HUES64 (cell line): ENCODE results near the gene IFI27L2.

Experiments
- H3K27ac ChIP-seq: 2 replicates; pipeline ENCODE4 v1.7.0; 2013; ENCODE audit warnings: low read depth, low read length, inconsistent platforms
- H3K27me3 ChIP-seq: 2 replicates; pipeline ENCODE4 v1.6.1; 2013; ENCODE audit warnings: mild to moderate bottlenecking, low read length; ENCODE audit not compliant: insufficient read depth
- H3K36me3 ChIP-seq: 2 replicates; pipeline ENCODE4 v1.6.1; 2013; ENCODE audit warnings: mild to moderate bottlenecking, low read length; ENCODE audit not compliant: insufficient read depth
- H3K4me1 ChIP-seq: 2 replicates; pipeline ENCODE4 v1.6.1; 2013; ENCODE audit warnings: mild to moderate bottlenecking, low read length, moderate library complexity; ENCODE audit not compliant: insufficient read depth
- H3K4me3 ChIP-seq: 2 replicates; pipeline ENCODE4 v1.5.1; 2013; ENCODE audit warnings: mild to moderate bottlenecking, low read length, moderate library complexity
- H3K9ac ChIP-seq: 2 replicates; pipeline ENCODE4 v1.6.1; 2013; ENCODE audit warnings: mild to moderate bottlenecking, low read depth, low read length
- H3K9me3 ChIP-seq: 2 replicates; pipeline ENCODE4 v1.6.1; 2013; ENCODE audit warnings: low read depth, low read length; ENCODE audit not compliant: insufficient read depth
- WGBS: fragments of 150-250, 120-280 bp; methylation state at CpG from one replicate; pipeline ENCODE4 v1.1.7; 2013; ENCODE audit warnings: missing lambda C conversion rate; 5-methylcytosine and 5-hydroxymethylcytosine counted together

Gene IFI27L2

DNA sequence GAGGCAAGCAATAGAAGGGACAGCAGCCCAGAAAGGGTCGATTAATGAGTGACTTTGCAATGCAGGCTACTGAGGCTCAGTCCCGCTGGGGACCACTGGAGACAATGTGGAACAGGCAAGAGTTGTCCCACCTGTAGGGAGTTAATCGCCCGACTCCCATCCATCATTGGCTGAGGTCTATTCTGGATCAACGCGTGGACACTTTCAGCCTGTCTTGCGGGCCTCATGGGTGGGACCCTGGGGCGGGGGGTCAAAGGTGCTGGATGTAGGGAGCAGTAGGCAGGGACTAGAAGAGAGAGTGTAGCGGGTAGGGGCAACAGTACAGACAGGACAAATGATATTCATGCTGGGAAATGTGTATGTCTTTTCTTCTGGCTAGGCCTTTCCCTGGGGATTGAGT lies 6.1 kb downstream of the IFI27L2 start:
- no peak overlapping the region for H3K4me3 ChIP-seq
- peaks cover 5% of the 10 kb centered on the region; the same call in 1 of the 2 replicates for H3K9me3 ChIP-seq
- H3K36me3 ChIP-seq: no peaks in the 10 kb centered on the region
- WGBS: 92% methylated on average over 9 of the region's 9 CpGs
- H3K27me3 ChIP-seq: no peaks in the 10 kb centered on the region
- H3K27ac ChIP-seq: no peak overlapping the region
- no peaks in the 10 kb centered on the region for H3K4me1 ChIP-seq
- H3K9ac ChIP-seq: no peak overlapping the region

DNA sequence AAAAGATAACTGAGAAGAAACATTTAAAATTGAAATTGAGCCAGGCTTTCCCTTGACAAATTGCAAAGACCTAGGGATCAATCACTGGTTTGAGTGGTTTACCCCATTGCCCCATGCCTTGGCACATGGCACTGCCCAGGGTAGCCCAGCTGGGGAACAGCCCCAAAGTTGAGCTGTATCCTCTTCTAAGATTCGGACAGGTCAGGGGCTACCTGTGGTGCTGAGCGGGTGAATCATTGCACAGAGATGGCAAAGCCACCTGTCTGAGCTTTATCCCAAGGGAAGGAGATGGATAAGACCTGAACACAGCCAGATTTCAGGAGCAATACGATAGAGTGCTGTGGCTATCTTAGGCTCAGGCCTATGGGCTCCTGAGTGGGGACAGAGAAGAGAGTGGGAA lies 7.0 kb downstream of the IFI27L2 start:
- Histone ChIP-seq H3K27ac (no peak overlapping the region), H3K9me3 (peaks cover 5% of the 10 kb centered on the region; the same call in 1 of the 2 replicates), H3K4me1 (no peaks in the 10 kb centered on the region), H3K4me3 (no peak overlapping the region), H3K9ac (no peak overlapping the region), H3K27me3 (no peaks in the 10 kb centered on the region), H3K36me3 (no peaks in the 10 kb centered on the region)
- WGBS: 62% methylated on average over 3 of the region's 3 CpGs

GRCh38 chr14:94121485-94121884 lies 7.9 kb downstream of the IFI27L2 start:
- no peak overlapping the region for H3K4me3 ChIP-seq
- H3K4me1 ChIP-seq: no peaks in the 10 kb centered on the region
- WGBS: 80% methylated on average over 3 of the region's 3 CpGs
- H3K36me3 ChIP-seq: no peaks in the 10 kb centered on the region
- H3K27me3 ChIP-seq: no peaks in the 10 kb centered on the region
- H3K27ac ChIP-seq: no peak overlapping the region
- H3K9me3 ChIP-seq: peaks cover 5% of the 10 kb centered on the region; the same call in 1 of the 2 replicates
- no peak overlapping the region for H3K9ac ChIP-seq

GRCh38 chr14:94120667-94121340 lies 8.6 kb downstream of the IFI27L2 start:
- Histone ChIP-seq H3K4me1 (no peaks in the 10 kb centered on the region), H3K9ac (no peak overlapping the region), H3K36me3 (no peaks in the 10 kb centered on the region), H3K27ac (no peak overlapping the region), H3K9me3 (peaks cover 5% of the 10 kb centered on the region; the same call in 1 of the 2 replicates), H3K4me3 (no peak overlapping the region), H3K27me3 (no peaks in the 10 kb centered on the region)
- 89% methylated on average over 5 of the region's 5 CpGs for WGBS

- no peaks in the 10 kb centered on the region for H3K36me3 ChIP-seq
- no peak overlapping the region for H3K9ac ChIP-seq
- H3K27me3 ChIP-seq: no peaks in the 10 kb centered on the region
- no peak overlapping the region for H3K4me3 ChIP-seq
- H3K9me3 ChIP-seq: peaks cover 5% of the 10 kb centered on the region; the same call in 1 of the 2 replicates
- H3K4me1 ChIP-seq: no peaks in the 10 kb centered on the region
- H3K27ac ChIP-seq: no peak overlapping the region
These were observed 10.3 kb downstream of the IFI27L2 start for GRCh38 chr14:94119071-94119470.

GRCh38 chr14:94117856-94118255 lies 11.5 kb downstream of the IFI27L2 start:
- Histone ChIP-seq H3K9me3 (peaks cover 5% of the 10 kb centered on the region; the same call in 1 of the 2 replicates), H3K27me3 (no peaks in the 10 kb centered on the region), H3K4me3 (no peak overlapping the region), H3K27ac (no peak overlapping the region), H3K36me3 (no peaks in the 10 kb centered on the region), H3K4me1 (no peaks in the 10 kb centered on the region), H3K9ac (no peak overlapping the region)
- WGBS: 88% methylated on average over 9 of the region's 9 CpGs

GRCh38 chr14:94116701-94117100 lies 12.7 kb downstream of the IFI27L2 start:
- no peak overlapping the region for H3K4me3 ChIP-seq
- no peak overlapping the region for H3K9ac ChIP-seq
- H3K36me3 ChIP-seq: no peaks in the 10 kb centered on the region
- H3K4me1 ChIP-seq: no peaks in the 10 kb centered on the region
- H3K27me3 ChIP-seq: no peaks in the 10 kb centered on the region
- H3K9me3 ChIP-seq: peaks cover 5% of the 10 kb centered on the region; the same call in 1 of the 2 replicates
- 96% methylated on average over 10 of the region's 10 CpGs for WGBS
- H3K27ac ChIP-seq: no peak overlapping the region

DNA sequence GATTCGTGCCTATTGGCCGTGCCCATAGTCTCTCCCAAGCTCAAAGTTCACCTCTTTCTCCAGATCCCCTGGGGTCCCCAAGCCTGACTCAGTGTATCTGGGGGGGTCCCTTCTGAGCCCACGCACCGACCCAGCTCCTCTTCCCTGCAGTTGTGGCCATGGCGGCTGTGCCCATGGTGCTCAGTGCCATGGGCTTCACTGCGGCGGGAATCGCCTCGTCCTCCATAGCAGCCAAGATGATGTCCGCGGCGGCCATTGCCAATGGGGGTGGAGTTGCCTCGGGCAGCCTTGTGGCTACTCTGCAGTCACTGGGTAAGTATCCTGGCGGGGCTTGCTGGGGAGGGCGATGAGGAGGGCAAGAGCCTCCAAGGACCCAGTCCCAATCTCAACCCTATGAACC lies 13.8 kb downstream of the IFI27L2 start:
- no peaks in the 10 kb centered on the region for H3K27me3 ChIP-seq
- H3K9me3 ChIP-seq: peaks cover 5% of the 10 kb centered on the region; the same call in 1 of the 2 replicates
- H3K9ac ChIP-seq: no peak overlapping the region
- WGBS: 90% methylated on average over 15 of the region's 15 CpGs
- H3K4me1 ChIP-seq: no peaks in the 10 kb centered on the region
- H3K27ac ChIP-seq: no peak overlapping the region
- no peaks in the 10 kb centered on the region for H3K36me3 ChIP-seq
- H3K4me3 ChIP-seq: no peak overlapping the region

GRCh38 chr14:94115058-94115591 lies 14.3 kb downstream of the IFI27L2 start:
- no peak overlapping the region for H3K9ac ChIP-seq
- no peaks in the 10 kb centered on the region for H3K36me3 ChIP-seq
- no peak overlapping the region for H3K27ac ChIP-seq
- H3K4me3 ChIP-seq: no peak overlapping the region
- H3K4me1 ChIP-seq: no peaks in the 10 kb centered on the region
- H3K27me3 ChIP-seq: no peaks in the 10 kb centered on the region
- peaks cover 5% of the 10 kb centered on the region; the same call in 1 of the 2 replicates for H3K9me3 ChIP-seq
- 89% methylated on average over 4 of the region's 4 CpGs for WGBS

GRCh38 chr14:94114589-94115057 lies 14.8 kb downstream of the IFI27L2 start:
- no peaks in the 10 kb centered on the region for H3K27me3 ChIP-seq
- H3K9me3 ChIP-seq: peaks cover 4% of the 10 kb centered on the region; the same call in 1 of the 2 replicates
- H3K27ac ChIP-seq: no peak overlapping the region
- WGBS: 87% methylated on average over 5 of the region's 5 CpGs
- H3K4me3 ChIP-seq: no peak overlapping the region
- no peaks in the 10 kb centered on the region for H3K4me1 ChIP-seq
- H3K36me3 ChIP-seq: no peaks in the 10 kb centered on the region
- H3K9ac ChIP-seq: no peak overlapping the region

- WGBS: 91% methylated on average over 5 of the region's 5 CpGs
These were observed 15.4 kb downstream of the IFI27L2 start for GRCh38 chr14:94113908-94114588.

More at GRCh38 chr14:94113908-94114588, 15.4 kb downstream of the IFI27L2 start:
- no peaks in the 10 kb centered on the region for H3K36me3 ChIP-seq
- no peaks in the 10 kb centered on the region for H3K27me3 ChIP-seq
- no peak overlapping the region for H3K27ac ChIP-seq
- H3K9me3 ChIP-seq: no peaks in the 10 kb centered on the region
- H3K4me3 ChIP-seq: no peak overlapping the region
- H3K4me1 ChIP-seq: no peaks in the 10 kb centered on the region
- H3K9ac ChIP-seq: no peak overlapping the region
